ENCODE data around the gene LRCH4. TPM values are rescaled to one million over a fixed set of nuclear protein-coding genes. Genes with fewer than 3 reads are reported as not detected.
A peak's percentile ranks its signal among the peaks of the same experiment; 100 is the strongest.

The LRCH4 gene
- total and polyA plus RNA-seq, 2 of the 13 experiments (the other 11 are each of a cell fraction or from before 2014, with no cell fraction given): 7.0 to 9.3 TPM

DNA sequence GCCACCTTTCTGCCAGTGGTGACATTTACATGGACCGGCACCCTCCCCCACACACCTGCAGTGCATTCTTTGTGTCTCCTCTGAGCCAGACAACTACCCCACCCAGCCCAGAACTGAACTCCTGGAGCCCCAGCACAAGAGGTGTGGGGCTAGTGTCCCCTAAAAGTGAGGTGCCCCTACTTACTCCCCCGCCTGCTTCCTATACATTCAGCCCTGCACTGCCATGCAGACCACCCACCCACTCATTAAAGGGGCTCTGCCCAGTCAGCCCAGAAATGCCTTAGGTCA lies 14.2 kb downstream of the LRCH4 start:
- no peaks in the 10 kb centered on the region for H3K27me3 ChIP-seq (ENCODE audit: control insufficient read depth in 1 of 2, insufficient read depth in 2 of 2, low read length in 2 of 2)
- peaks cover 1 to 8% of the 10 kb centered on the region in 2 experiments; a peak in 1 of 5 replicates for H3K36me3 ChIP-seq (replicated peaks in 1 of 2; ENCODE audit: control insufficient read depth in 1 of 2, insufficient read depth in 2 of 2, low read length in 2 of 2)
- peak overlapping the region; percentile 99 for H3K27ac ChIP-seq (ENCODE audit: extremely low read length, insufficient read depth, low read length)
- in situ Hi-C loops (cut with HindIII; ENCODE audit: extremely low pct_ligation_motif_present, low pct_unique_long_range_greater_than_20kb) (no loop called here), intact Hi-C loops (cut with micrococcal nuclease; ENCODE audit: unreplicated experiment) (no loop called here)
- peak overlapping the region; percentile 78 for H3K4me2 ChIP-seq (ENCODE audit: low read depth, low read length)
- H4K20me1 ChIP-seq (ENCODE audit: insufficient read depth, low read length): peaks cover 2% of the 10 kb centered on the region; the same call in 1 of the 2 replicates
- 43% methylated on average over 2 of the region's 2 CpGs for WGBS (ENCODE audit: low lambda C conversion rate)
- ChIA-PET CTCF (ENCODE audit: low intra/inter-chr PET ratio, low total read pairs) (no interaction called here), POLR2A (interaction anchor here (0.8 to 3.3 kb wide), 12 partner anchors 10 to 143 kb away, joined by 3 to 73 read pairs (median 6); partner anchors contain the start of genes AGFG2, FBXO24, GNB2 and LRCH4)
- H3K9me3 ChIP-seq (ENCODE audit: low read length): no peaks in the 10 kb centered on the region
- peak overlapping the region in 2 of 3 experiments; percentile 8 to 62; a peak in 3 of 6 replicates for H3K4me3 ChIP-seq (replicated peaks in 1 of 3; ENCODE audit: insufficient read depth in 1 of 3, low read depth in 2 of 3, low read length in 3 of 3)
- BruUV-seq (replicated peaks): no TSS peak
- ATAC-seq: no peak; the same call in 2 of the 3 replicates
- no peaks in the 10 kb centered on the region for H3K79me2 ChIP-seq (ENCODE audit: insufficient read depth, low read length)
- peaks cover 65% of the 10 kb centered on the region for H3K4me1 ChIP-seq (ENCODE audit: insufficient read depth, low read length)
- H3K9ac ChIP-seq (ENCODE audit: insufficient read depth, low read depth, low read length): peak overlapping the region; percentile 77
- no peak overlapping the region for H2AFZ ChIP-seq (ENCODE audit: low read length)
- FAIRE-seq: no peak
- no peak for DNase-seq (ENCODE audit: low spot score)
- TF ChIP-seq, protein P1, sequence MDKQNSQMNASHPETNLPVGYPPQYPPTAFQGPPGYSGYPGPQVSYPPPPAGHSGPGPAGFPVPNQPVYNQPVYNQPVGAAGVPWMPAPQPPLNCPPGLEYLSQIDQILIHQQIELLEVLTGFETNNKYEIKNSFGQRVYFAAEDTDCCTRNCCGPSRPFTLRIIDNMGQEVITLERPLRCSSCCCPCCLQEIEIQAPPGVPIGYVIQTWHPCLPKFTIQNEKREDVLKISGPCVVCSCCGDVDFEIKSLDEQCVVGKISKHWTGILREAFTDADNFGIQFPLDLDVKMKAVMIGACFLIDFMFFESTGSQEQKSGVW (CRISPR knock-in tag; IDR thresholded peaks at IDR 0.05; ENCODE audit: borderline replicate concordance): no peak
- peak; percentile 75; the same call in 1 of the 2 replicates for TF ChIP-seq ZNF326 (CRISPR knock-in tag; IDR thresholded peaks at IDR 0.05; ENCODE audit: borderline replicate concordance)
- TF ChIP-seq PITX1 (CRISPR knock-in tag; IDR thresholded peaks at IDR 0.05): 0 out of 2 replicates have a peak, but pooled peaks have one; percentile 7
- TF ChIP-seq SAP130 (CRISPR knock-in tag; IDR thresholded peaks at IDR 0.05; ENCODE audit: low read depth): 0 out of 2 replicates have a peak, but pooled peaks have one; percentile 2
- TF ChIP-seq DNMT1 (CRISPR knock-in tag; IDR thresholded peaks at IDR 0.05): no peak
- TF ChIP-seq ISL2 (CRISPR knock-in tag; IDR thresholded peaks at IDR 0.05): no peak
- TF ChIP-seq ARID5B (CRISPR knock-in tag; IDR thresholded peaks at IDR 0.05): no peak
- 0 out of 2 replicates have a peak, but pooled peaks have one; percentile 27 for TF ChIP-seq ZSCAN5A (CRISPR knock-in tag; IDR thresholded peaks at IDR 0.05; ENCODE audit: borderline replicate concordance)
- TF ChIP-seq POLR2G (IDR thresholded peaks at IDR 0.05; ENCODE audit: low read depth, low read length): peak; percentile 6; the same call in 1 of the 2 replicates
- 0 out of 2 replicates have a peak, but pooled peaks have one; percentile 4 for TF ChIP-seq ZSCAN31 (CRISPR knock-in tag; IDR thresholded peaks at IDR 0.05; ENCODE audit: low read depth)
- TF ChIP-seq ZNF501 (CRISPR knock-in tag; IDR thresholded peaks at IDR 0.05): peak; percentile 33; the same call in 1 of the 2 replicates
- TF ChIP-seq NFYC (CRISPR knock-in tag; IDR thresholded peaks at IDR 0.05): no peak
- peak; percentile 14 for TF ChIP-seq RBM39 (IDR thresholded peaks at IDR 0.05; ENCODE audit: low read depth, low read length, poor library complexity, severe bottlenecking)
- no peak for TF ChIP-seq ZBTB49 (CRISPR knock-in tag; IDR thresholded peaks at IDR 0.05; ENCODE audit: borderline replicate concordance)

All from HepG2 (cell line).